HCT116 (cell line): ENCODE results near the gene NCBP2. TPM values are rescaled to one million over a fixed set of nuclear protein-coding genes. Genes with fewer than 3 reads are reported as not detected.

Source experiments
- ATAC-seq: fragments of 200-7000 bp; cut with Tn5 transposase; 2 replicates; pipeline ENCODE4 v1.9.1; 2020; ENCODE audit warnings: mild to moderate bottlenecking, moderate library complexity
- BruUV-seq: library from RNA; stranded (reverse); fragments of 400-500 nt; replicated peaks from 2 replicates; lab custom pipeline; 2021; lab: Mats Ljungman, UMichigan
- CTCF ChIA-PET: fragments of 300-600 bp; sonication (Branson Sonifier 250); formaldehyde crosslinking; loops from one replicate; lab custom pipeline; 2021; ENCODE audit warnings: antibody characterized with exemption; lab: Charles Lee
- POLR2A ChIA-PET: fragments of 300-600, 350-600 bp; sonication (Branson Sonifier 250); formaldehyde crosslinking; loops from one replicate; lab custom pipeline; 2021; ENCODE audit warnings: antibody characterized with exemption; lab: Charles Lee
- RAD21 ChIA-PET, 2 experiments: fragments of 300-600 bp; sonication (Branson Sonifier 250); formaldehyde crosslinking; loops; one replicate each; lab custom pipeline; 2023; ENCODE audit warnings: low total read pairs in 2 of 2; ENCODE audit not compliant: uncharacterized antibody in 2 of 2, unreplicated experiment in 2 of 2, low non-redundant PET in 1 of 2; lab: Charles Lee
- DNase-seq: peaks from one replicate; pipeline ENCODE4 v3.0.0-alpha.2; 2010; ENCODE audit warnings: low read depth, low spot score
- H2AFZ ChIP-seq: fragments of 200-600 bp; shearing (Covaris generic), sonication (generic); 2 replicates; pipeline ENCODE4 v1.6.1; 2017; ENCODE audit warnings: low read depth, mixed run types, mixed read lengths, antibody characterized with exemption, low read length; ENCODE audit not compliant: poor library complexity, severe bottlenecking
- H3K27ac ChIP-seq: 2 replicates; pipeline ENCODE4 v1.5.1; 2012; ENCODE audit warnings: low read depth, low read length
- H3K27me3 ChIP-seq: fragments of 200-600 bp; sonication (generic); 2 replicates; pipeline ENCODE4 v1.6.1; 2016; ENCODE audit warnings: mixed run types, low read length, mixed read lengths; ENCODE audit not compliant: insufficient read depth
- H3K36me3 ChIP-seq, 2 experiments: fragments of 200-500 bp in 1 of 2; fragments of 200-600 bp in 1 of 2; sonication (Bioruptor generic) in 1 of 2; sonication (generic) in 1 of 2; 2 replicates each; pipeline versions ENCODE4 v1.5.1 to v1.6.1; 2014 to 2016; ENCODE audit warnings: low read length in 2 of 2, inconsistent platforms in 1 of 2, mixed read lengths in 1 of 2, mixed run types in 1 of 2; ENCODE audit not compliant: insufficient read depth in 2 of 2, control insufficient read depth in 1 of 2
- H3K4me1 ChIP-seq, 2 experiments: fragments of 200-600 bp in 1 of 2; sonication (generic) in 1 of 2; 2 replicates each; pipeline versions ENCODE4 v1.5.1 to v1.6.1; 2012 to 2017; ENCODE audit warnings: low read length in 2 of 2, inconsistent platforms in 1 of 2, mild to moderate bottlenecking in 1 of 2, mixed read lengths in 1 of 2, mixed run types in 1 of 2, moderate library complexity in 1 of 2; ENCODE audit not compliant: insufficient read depth in 2 of 2, control insufficient read depth in 1 of 2
- H3K4me2 ChIP-seq: fragments of 200-600 bp; sonication (generic); 2 replicates; pipeline ENCODE4 v1.6.1; 2017; ENCODE audit warnings: mixed run types, low read length, mixed read lengths
- H3K4me3 ChIP-seq, 2 experiments: fragments of 200-600 bp in 1 of 2; sonication (generic) in 1 of 2; replicated peaks in 1 of 2; 2 replicates each; pipeline ENCODE4 v1.5.1; 2011 to 2016; ENCODE audit warnings: low read length in 2 of 2, control low read depth in 1 of 2, low read depth in 1 of 2, mild to moderate bottlenecking in 1 of 2, mixed read lengths in 1 of 2, mixed run types in 1 of 2
- H3K79me2 ChIP-seq: fragments of 200-600 bp; sonication (generic); 2 replicates; pipeline ENCODE4 v1.6.1; 2017; ENCODE audit warnings: mild to moderate bottlenecking, mixed run types, low read length, moderate library complexity, mixed read lengths; ENCODE audit not compliant: insufficient read depth
- H3K9ac ChIP-seq: fragments of 200-600 bp; sonication (generic); 2 replicates; pipeline ENCODE4 v1.6.1; 2016; ENCODE audit warnings: low read length, mixed read lengths
- H3K9me2 ChIP-seq: fragments of 200-600 bp; sonication (generic), shearing (Covaris generic); 2 replicates; pipeline ENCODE4 v1.6.1; 2017; ENCODE audit warnings: mixed run types, mild to moderate bottlenecking, moderate library complexity; ENCODE audit not compliant: insufficient read depth
- H3K9me3 ChIP-seq, 2 experiments: fragments of 200-500 bp in 1 of 2; fragments of 200-600 bp in 1 of 2; sonication (Bioruptor generic) in 1 of 2; sonication (generic) in 1 of 2; 2 replicates each; pipeline ENCODE4 v1.6.1; 2014 to 2017; ENCODE audit warnings: low read length in 2 of 2, mixed read lengths in 2 of 2, inconsistent platforms in 1 of 2, low read depth in 1 of 2, mild to moderate bottlenecking in 1 of 2, mixed run types in 1 of 2, moderate library complexity in 1 of 2; ENCODE audit not compliant: control insufficient read depth in 1 of 2, insufficient read depth in 1 of 2
- H4K20me1 ChIP-seq: fragments of 200-600 bp; sonication (generic), shearing (Covaris generic); 2 replicates; pipeline ENCODE4 v1.6.1; 2017; ENCODE audit warnings: mixed run types, mild to moderate bottlenecking, moderate library complexity; ENCODE audit not compliant: insufficient read depth
- ATF3 ChIP-seq: IDR thresholded peaks from 2 replicates; pipeline ENCODE4 v1.6.1; 2012
- CBX3 ChIP-seq: IDR thresholded peaks from 2 replicates; pipeline ENCODE4 v1.6.1; 2012; ENCODE audit warnings: low read depth
- CTCF ChIP-seq, 3 experiments: fragments of 200-600 bp in 1 of 3; sonication (generic) in 1 of 3; IDR thresholded peaks in 2 of 3; conservative IDR thresholded peaks in 1 of 3; 2 replicates each; pipeline ENCODE4 v1.5.1; 2012 to 2017; ENCODE audit warnings: low read depth in 2 of 3, low read length in 2 of 3, antibody characterized with exemption in 1 of 3, borderline replicate concordance in 1 of 3, control low read depth in 1 of 3, mild to moderate bottlenecking in 1 of 3, mixed read lengths in 1 of 3, mixed run types in 1 of 3, moderate library complexity in 1 of 3; ENCODE audit not compliant: insufficient read depth in 1 of 3
- FOSL1 ChIP-seq: IDR thresholded peaks from 2 replicates; pipeline ENCODE4 v1.6.1; 2012; ENCODE audit warnings: low read depth
- JUND ChIP-seq: IDR thresholded peaks from 2 replicates; pipeline ENCODE4 v1.6.1; 2012
- YY1 ChIP-seq: IDR thresholded peaks from 2 replicates; pipeline ENCODE4 v1.6.1; 2011; ENCODE audit warnings: low read length, low read depth, moderate library complexity, mild to moderate bottlenecking; ENCODE audit not compliant: insufficient replicate concordance; ENCODE audit errors: extremely low read depth
- intact Hi-C: fragments of 100-400 bp; cut with micrococcal nuclease; formaldehyde crosslinking; loops from 2 replicates; pipeline ENCODE4 v1.10.0; 2022
- total RNA-seq: library from RNA; stranded (reverse); gene quantifications from one replicate; pipeline ENCODE4 v1.2.1, GENCODE V29; 2021; ENCODE audit not compliant: unreplicated experiment

NCBP2 gene
- total RNA-seq, 1 experiment from 2014 or later = 82.4 TPM

GRCh38 chr3:196967412-196968232 is 25.3 kb upstream of the NCBP2 start:
- no peak for DNase-seq
- peaks cover 7 to 21% of the 10 kb centered on the region in 2 experiments; a peak in 2 of 4 replicates for H3K4me1 ChIP-seq
- TF ChIP-seq FOSL1 = no peak
- TF ChIP-seq CBX3 = no peak
- TF ChIP-seq YY1 = no peak
- no peak for TF ChIP-seq CTCF (IDR thresholded peaks at IDR 0.05 in 2 of 3, conservative IDR thresholded peaks at IDR 0.05 in 1 of 3; ENCODE audit: borderline replicate concordance in 1 of 3, insufficient read depth in 1 of 3, low read depth in 2 of 3, low read length in 2 of 3)
- TF ChIP-seq ATF3 = no peak
- TF ChIP-seq JUND = no peak
- POLR2A ChIA-PET = no interaction called here
- intact Hi-C loops = loop anchor here (5.0 kb wide), 1 partner anchor 440 kb away; no protein-coding TSS in a partner anchor
- no peak overlapping the region for H2AFZ ChIP-seq
- peak overlapping the region; percentile 89 for H3K4me2 ChIP-seq
- no peaks in the 10 kb centered on the region for H3K36me3 ChIP-seq
- peak overlapping the region; percentile 57; the same call in 1 of the 2 replicates for H3K9ac ChIP-seq
- RAD21 ChIA-PET = no interaction called here
- H3K4me3 ChIP-seq = peak overlapping the region; percentile 47 to 67
- peak overlapping the region; percentile 47; the same call in 1 of the 2 replicates for H3K27ac ChIP-seq
- no peaks in the 10 kb centered on the region for H3K9me3 ChIP-seq
- H3K27me3 ChIP-seq = no peaks in the 10 kb centered on the region
- ATAC-seq = no peak
- H3K79me2 ChIP-seq = no peaks in the 10 kb centered on the region
- H4K20me1 ChIP-seq = no peaks in the 10 kb centered on the region
- TSS peak; percentile 44 for BruUV-seq
- H3K9me2 ChIP-seq = no peaks in the 10 kb centered on the region
- CTCF ChIA-PET = no interaction called here
